Ectodermal cell (in vitro differentiated cells): Measurements from ENCODE around the gene DNM3.

ENCODE experiments used
- H3K27ac ChIP-seq: 2 replicates; pipeline ENCODE4 v1.7.0; 2013; ENCODE audit warnings: mild to moderate bottlenecking, low read depth, low read length; ENCODE audit not compliant: insufficient read depth, poor library complexity, severe bottlenecking
- H3K27me3 ChIP-seq: 2 replicates; pipeline ENCODE4 v1.7.0; 2013; ENCODE audit warnings: mild to moderate bottlenecking, low read length; ENCODE audit not compliant: insufficient read depth, control insufficient read depth, poor library complexity, severe bottlenecking
- H3K36me3 ChIP-seq: one replicate; pipeline ENCODE4 v1.7.0; 2013; ENCODE audit warnings: low read length; ENCODE audit not compliant: control insufficient read depth, insufficient read depth
- H3K4me1 ChIP-seq: one replicate; pipeline ENCODE4 v1.7.0; 2013; ENCODE audit warnings: low read length; ENCODE audit not compliant: control insufficient read depth, insufficient read depth
- H3K4me3 ChIP-seq: 2 replicates; pipeline ENCODE4 v1.7.0; 2013; ENCODE audit warnings: low read depth, low read length, control low read depth; ENCODE audit not compliant: insufficient read depth
- H3K9me3 ChIP-seq: 2 replicates; pipeline ENCODE4 v1.7.0; 2013; ENCODE audit warnings: mild to moderate bottlenecking, low read length, moderate library complexity; ENCODE audit not compliant: control insufficient read depth
- WGBS, 2 experiments: methylation state at CpG; one replicate each; pipeline ENCODE4 v1.1.7; 2013; ENCODE audit warnings: missing lambda C conversion rate in 2 of 2; 5-methylcytosine and 5-hydroxymethylcytosine counted together

The DNM3 gene

GRCh38 chr1:172401477-172401876, 560.2 kb downstream of the DNM3 start:
- no peak overlapping the region for H3K4me3 ChIP-seq
- H3K27me3 ChIP-seq: no peaks in the 10 kb centered on the region
- H3K4me1 ChIP-seq: no peaks in the 10 kb centered on the region
- H3K9me3 ChIP-seq: no peaks in the 10 kb centered on the region
- no peaks in the 10 kb centered on the region for H3K36me3 ChIP-seq
- H3K27ac ChIP-seq: no peak overlapping the region

DNA sequence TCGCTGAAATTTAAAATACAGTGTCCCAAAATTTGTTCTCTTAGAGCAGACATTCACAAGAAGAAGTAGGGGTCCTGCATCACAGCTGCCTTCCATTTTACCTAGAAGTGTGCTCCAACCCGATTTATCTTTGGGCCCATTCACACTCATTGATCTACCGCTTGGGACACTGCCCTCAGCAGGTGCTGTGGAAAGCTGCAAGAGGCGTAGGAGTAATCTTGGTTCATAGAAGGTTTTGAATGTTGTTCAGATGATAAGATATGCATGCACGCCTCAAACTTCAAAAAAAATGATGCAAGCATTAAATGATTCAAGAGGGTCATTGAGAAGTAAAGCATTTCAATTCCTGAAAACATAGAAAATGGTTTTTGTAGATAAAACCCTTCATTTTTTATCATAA, 560.6 kb downstream of the DNM3 start:
- Histone ChIP-seq H3K27ac (no peak overlapping the region), H3K4me3 (no peak overlapping the region), H3K27me3 (no peaks in the 10 kb centered on the region), H3K9me3 (no peaks in the 10 kb centered on the region), H3K36me3 (no peaks in the 10 kb centered on the region), H3K4me1 (no peaks in the 10 kb centered on the region)
- 74 to 75% methylated on average over 5 of the region's 5 CpGs for WGBS, 2 experiments

DNA sequence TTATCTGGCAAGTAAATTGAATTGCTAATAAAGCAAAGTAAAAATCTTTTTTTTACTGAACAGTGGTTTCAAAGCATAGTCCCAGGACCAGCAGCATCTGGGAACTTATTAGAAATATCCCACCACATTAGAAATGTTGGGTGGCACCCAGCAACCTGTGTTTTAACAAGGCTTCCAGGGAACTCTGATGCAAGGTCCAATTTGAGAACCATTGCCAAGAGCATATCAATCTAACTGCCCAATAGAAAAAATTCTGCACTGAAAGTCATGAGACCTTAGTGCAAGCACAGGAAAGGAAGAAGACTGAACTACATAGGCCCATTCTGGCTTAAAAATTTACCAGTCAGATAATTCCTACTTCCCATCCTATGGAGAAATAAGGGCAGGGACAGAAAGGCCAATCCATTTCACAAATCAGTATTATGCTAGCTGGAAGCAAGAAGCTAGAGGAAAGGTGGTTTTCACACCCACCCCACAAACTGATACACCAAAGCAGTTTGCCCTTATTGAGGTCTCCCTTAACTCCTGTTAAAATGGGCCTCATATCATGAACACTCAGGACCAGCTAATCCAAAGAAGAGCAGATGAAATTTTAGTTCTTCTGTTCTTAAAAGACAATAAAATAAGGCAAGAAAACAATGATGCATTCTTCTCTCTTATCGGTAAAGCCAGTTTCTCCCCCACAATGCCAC, 561.7 kb downstream of the DNM3 start:
- Histone ChIP-seq H3K27ac (no peak overlapping the region), H3K27me3 (no peaks in the 10 kb centered on the region), H3K4me1 (no peaks in the 10 kb centered on the region), H3K36me3 (no peaks in the 10 kb centered on the region), H3K4me3 (no peak overlapping the region), H3K9me3 (no peaks in the 10 kb centered on the region)
- 82 to 94% methylated on average over 1 of the region's 1 CpG for WGBS, 2 experiments

DNA sequence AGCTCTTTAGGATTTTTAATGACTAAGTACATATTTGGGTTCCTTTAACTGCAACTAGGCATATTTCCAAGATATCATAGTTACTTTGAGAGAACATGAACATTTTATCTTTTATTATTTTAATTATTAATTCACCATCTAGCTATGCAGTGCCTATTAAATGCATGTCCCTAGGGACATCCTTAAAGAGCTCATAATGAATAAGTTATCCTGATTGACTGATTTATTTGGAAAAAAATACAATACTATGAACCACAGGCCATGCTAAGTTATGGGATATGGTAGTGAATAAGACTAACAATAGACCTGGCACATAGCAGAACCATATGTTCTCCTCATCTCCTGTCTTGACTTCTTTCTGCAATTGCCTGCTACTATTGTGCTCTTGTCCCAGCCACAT, 562.8 kb downstream of the DNM3 start:
- no peaks in the 10 kb centered on the region for H3K4me1 ChIP-seq

GRCh38 chr1:172405912-172406311, 564.6 kb downstream of the DNM3 start:
- Histone ChIP-seq H3K4me1 (no peaks in the 10 kb centered on the region), H3K9me3 (no peaks in the 10 kb centered on the region), H3K27me3 (no peaks in the 10 kb centered on the region), H3K27ac (no peak overlapping the region), H3K4me3 (no peak overlapping the region), H3K36me3 (no peaks in the 10 kb centered on the region)

More for the DNA sequence above, 562.8 kb downstream of the DNM3 start:
- Histone ChIP-seq H3K27me3 (no peaks in the 10 kb centered on the region), H3K9me3 (no peaks in the 10 kb centered on the region), H3K4me3 (no peak overlapping the region), H3K27ac (no peak overlapping the region), H3K36me3 (no peaks in the 10 kb centered on the region)

- Histone ChIP-seq H3K4me3 (no peak overlapping the region), H3K36me3 (no peaks in the 10 kb centered on the region), H3K9me3 (no peaks in the 10 kb centered on the region), H3K4me1 (no peaks in the 10 kb centered on the region), H3K27ac (no peak overlapping the region), H3K27me3 (no peaks in the 10 kb centered on the region)
- WGBS, 2 experiments: 86 to 92% methylated on average over 1 of the region's 1 CpG
Observed at GRCh38 chr1:172406968-172407367, 565.7 kb downstream of the DNM3 start.

DNA sequence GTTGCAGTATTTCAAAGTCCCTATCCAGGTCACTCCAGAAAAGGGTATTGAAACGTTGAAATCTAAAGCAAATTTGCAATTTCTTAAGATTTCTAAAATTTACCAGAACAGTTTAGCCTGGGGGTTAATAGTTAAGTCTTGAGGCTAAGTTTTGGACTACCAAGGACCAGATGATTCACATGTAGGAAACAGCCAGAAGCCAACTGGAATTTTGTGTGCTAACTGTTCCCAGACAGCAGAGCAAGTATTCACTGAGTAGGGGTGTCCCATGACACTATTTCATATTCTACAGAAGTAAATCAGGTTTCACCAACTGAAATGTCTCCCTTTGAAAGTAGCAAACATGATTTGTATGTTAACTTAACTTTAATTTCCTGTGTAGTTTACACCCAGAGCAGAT, 567.7 kb downstream of the DNM3 start:
- WGBS, 2 experiments: 95 to 100% methylated on average over 1 of the region's 1 CpG
- Histone ChIP-seq H3K36me3 (no peaks in the 10 kb centered on the region), H3K9me3 (no peaks in the 10 kb centered on the region), H3K4me3 (no peak overlapping the region), H3K27ac (no peak overlapping the region), H3K27me3 (no peaks in the 10 kb centered on the region), H3K4me1 (no peaks in the 10 kb centered on the region)

- H3K36me3 ChIP-seq: no peaks in the 10 kb centered on the region
- H3K27ac ChIP-seq: no peak overlapping the region
- no peak overlapping the region for H3K4me3 ChIP-seq
- no peaks in the 10 kb centered on the region for H3K9me3 ChIP-seq
- 83 to 100% methylated on average over 1 of the region's 1 CpG for WGBS, 2 experiments
- H3K4me1 ChIP-seq: no peaks in the 10 kb centered on the region
- H3K27me3 ChIP-seq: no peaks in the 10 kb centered on the region
Observed at GRCh38 chr1:172410027-172410426, 568.7 kb downstream of the DNM3 start.

DNA sequence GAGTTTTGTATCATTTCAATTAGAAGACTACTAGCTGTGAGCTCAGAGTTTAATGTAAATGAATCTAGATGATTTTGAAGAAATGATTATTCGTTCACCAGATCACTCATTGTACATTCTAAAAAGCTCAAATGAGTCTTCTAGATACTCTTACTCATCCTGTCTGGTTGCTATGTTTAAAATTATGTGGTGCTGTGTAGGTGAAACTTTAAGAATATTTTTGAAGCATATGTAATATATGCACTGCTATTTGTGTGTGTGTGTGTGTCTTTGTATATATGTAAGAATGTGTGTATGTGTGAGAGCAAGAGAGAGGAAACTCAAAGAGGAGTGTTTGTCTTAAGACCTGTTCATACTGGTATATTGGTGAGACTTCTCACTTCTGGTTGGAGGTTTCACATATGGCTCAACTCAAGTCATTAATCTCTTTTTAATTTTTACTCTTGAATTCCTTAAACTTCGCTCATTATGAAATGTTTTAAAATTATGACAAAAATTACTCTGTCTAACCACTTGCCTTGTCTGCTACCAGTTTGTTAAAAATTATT, 570.6 kb downstream of the DNM3 start:
- H3K4me1 ChIP-seq: no peaks in the 10 kb centered on the region
- H3K27me3 ChIP-seq: no peaks in the 10 kb centered on the region
- H3K36me3 ChIP-seq: no peaks in the 10 kb centered on the region
- no peak overlapping the region for H3K4me3 ChIP-seq
- 86% methylated on average over 1 of the region's 2 CpGs; no CpG with 5 or more reads in 1 of the 2 experiments for WGBS, 2 experiments
- no peak overlapping the region for H3K27ac ChIP-seq
- H3K9me3 ChIP-seq: no peaks in the 10 kb centered on the region

DNA sequence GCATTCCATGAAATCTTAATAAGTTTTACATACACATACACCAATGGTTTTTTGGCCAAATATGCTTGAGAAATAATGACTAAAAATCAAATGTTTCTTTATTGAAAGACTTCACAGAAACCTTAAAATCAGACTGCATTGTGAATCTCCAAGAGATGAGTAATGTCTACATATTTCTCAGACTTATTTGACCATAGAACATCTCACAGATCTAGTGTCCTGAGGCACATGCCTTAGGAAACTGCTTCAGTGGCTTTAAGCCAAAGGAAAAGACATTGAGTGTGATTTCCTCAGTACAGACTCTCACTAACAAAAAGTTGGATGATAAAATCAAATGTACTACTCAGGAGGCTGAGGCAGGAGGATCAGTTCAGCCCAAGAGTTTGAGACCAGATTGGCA, 573.0 kb downstream of the DNM3 start:
- no peaks in the 10 kb centered on the region for H3K4me1 ChIP-seq
- H3K36me3 ChIP-seq: no peaks in the 10 kb centered on the region
- no peak overlapping the region for H3K27ac ChIP-seq
- H3K27me3 ChIP-seq: no peaks in the 10 kb centered on the region
- no peak overlapping the region for H3K4me3 ChIP-seq
- no peaks in the 10 kb centered on the region for H3K9me3 ChIP-seq
